Kidney epithelial cell (primary cell): Measurements from ENCODE around the gene IFT25. TPM values are rescaled to one million over a fixed set of nuclear protein-coding genes. Genes with fewer than 3 reads are reported as not detected.
A peak's percentile ranks its signal among the peaks of the same experiment; 100 is the strongest.

ENCODE experiments used
- DNase-seq: peaks from one replicate; pipeline ENCODE4 v3.0.0-alpha.2; 2010; ENCODE audit warnings: low read depth
- H3K27me3 ChIP-seq: 2 replicates; pipeline ENCODE4 v1.6.0; 2011; ENCODE audit warnings: low read length; ENCODE audit not compliant: control insufficient read depth, insufficient read depth
- H3K36me3 ChIP-seq: 2 replicates; pipeline ENCODE4 v1.5.1; 2011; ENCODE audit warnings: low read length; ENCODE audit not compliant: control insufficient read depth, insufficient read depth
- H3K4me3 ChIP-seq: 2 replicates; pipeline ENCODE4 v1.5.1; 2011; ENCODE audit warnings: low read depth, mild to moderate bottlenecking, control low read depth, low read length
- CTCF ChIP-seq: IDR thresholded peaks from 2 replicates; pipeline ENCODE4 v1.5.1; 2011; ENCODE audit warnings: mild to moderate bottlenecking, moderate library complexity, low read length, control low read depth, inconsistent platforms; ENCODE audit not compliant: insufficient read depth, poor library complexity, severe bottlenecking
- total RNA-seq: library from RNA; depleted of rRNA; stranded (reverse); fragments of >200 nt; gene quantifications from 2 replicates; pipeline ENCODE4 v1.2.3, GENCODE V29; 2015

IFT25 gene
- total RNA-seq, 1 donor from 2014 or later, result 9.5 TPM

DNA sequence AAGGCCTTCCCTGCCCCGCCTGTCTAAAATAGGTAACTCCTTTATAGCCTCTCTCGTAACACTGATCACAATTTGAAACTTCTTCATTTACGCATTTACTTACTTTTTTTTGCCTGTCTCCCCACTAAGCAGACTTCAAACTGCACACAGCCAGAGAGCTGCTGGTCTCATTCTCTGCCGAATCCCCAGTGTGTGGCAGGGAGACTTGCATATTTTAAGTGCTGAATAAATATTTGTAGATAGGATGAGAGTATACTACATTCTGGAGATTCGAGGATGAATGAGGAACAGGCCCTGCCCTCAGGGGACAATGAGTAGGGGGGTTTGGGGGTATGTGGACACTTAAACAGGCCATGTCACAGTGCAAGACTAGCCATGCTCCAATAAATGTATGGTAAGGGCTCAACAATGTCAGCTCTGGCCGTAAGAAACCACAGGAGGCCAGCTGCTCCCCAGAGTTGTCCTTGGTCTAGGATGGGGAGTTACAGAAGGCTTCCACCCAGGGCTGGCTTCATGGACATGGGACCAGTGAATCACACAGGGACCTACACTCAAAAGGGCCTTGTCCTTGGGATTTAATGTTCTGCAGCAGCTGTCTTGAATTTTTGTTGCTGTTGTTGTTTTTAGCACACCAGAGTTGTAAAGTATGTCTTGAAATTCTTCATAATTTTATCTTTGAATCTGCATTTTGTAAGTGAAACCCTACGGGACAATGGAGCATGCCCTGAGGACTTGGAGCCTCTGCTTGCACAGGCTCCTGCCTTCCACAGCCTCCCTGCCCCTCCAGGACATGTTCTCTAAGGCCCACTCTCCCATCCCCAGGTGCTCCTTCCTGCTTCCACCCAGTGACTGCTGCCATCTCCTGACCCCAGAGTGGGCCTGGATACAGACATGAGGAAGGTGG lies 43.0 kb downstream of the IFT25 start:
- H3K36me3 ChIP-seq, result no peaks in the 10 kb centered on the region
- TF ChIP-seq CTCF, result no peak
- H3K27me3 ChIP-seq, result no peaks in the 10 kb centered on the region
- no peak overlapping the region for H3K4me3 ChIP-seq
- no peak for DNase-seq

DNA sequence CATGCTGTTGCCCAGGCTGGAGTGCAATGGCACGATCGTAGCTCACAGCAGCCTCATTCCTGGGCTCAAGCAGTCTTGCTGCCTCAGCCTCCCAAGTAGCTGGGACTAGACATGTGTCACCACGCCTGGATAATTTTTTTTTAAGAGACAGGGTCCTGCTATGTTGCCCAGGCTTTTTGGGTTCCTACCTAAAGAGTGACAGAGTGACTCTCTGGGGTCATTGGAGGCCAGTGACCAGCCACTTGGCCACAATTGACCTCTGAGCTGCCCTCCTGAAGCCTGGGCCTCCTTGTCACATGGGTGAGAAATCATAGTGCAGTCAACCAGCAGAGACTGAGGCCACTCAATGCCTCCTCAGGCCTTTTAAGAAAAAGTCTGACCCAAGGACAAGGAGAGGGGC lies 45.8 kb downstream of the IFT25 start:
- H3K27me3 ChIP-seq, result no peaks in the 10 kb centered on the region
- no peak for TF ChIP-seq CTCF
- H3K36me3 ChIP-seq, result no peaks in the 10 kb centered on the region
- no peak overlapping the region for H3K4me3 ChIP-seq
- no peak for DNase-seq

DNA sequence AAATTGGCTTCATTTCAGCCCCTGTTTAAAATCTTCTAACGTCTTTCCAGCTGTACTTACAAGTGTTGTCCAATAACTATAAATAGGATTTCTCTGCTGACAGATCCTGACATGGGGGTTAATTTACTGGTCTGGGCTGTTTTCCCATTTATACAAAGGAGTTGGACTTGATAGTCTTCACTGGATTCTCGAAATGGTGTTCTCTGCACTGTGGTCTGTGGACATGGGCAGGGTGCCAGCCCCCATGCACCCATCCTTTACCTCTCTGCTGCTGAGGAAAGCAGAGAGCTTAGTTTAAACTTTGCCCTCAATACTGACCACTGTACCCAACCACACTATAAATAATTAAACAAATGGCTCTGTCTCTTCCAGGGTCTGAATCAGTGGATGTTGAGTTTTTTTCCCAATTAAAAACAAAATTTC lies 46.3 kb downstream of the IFT25 start:
- Histone ChIP-seq H3K27me3 (no peaks in the 10 kb centered on the region), H3K4me3 (no peak overlapping the region), H3K36me3 (no peaks in the 10 kb centered on the region)
- peak; percentile 31 for DNase-seq
- TF ChIP-seq CTCF, result no peak

DNA sequence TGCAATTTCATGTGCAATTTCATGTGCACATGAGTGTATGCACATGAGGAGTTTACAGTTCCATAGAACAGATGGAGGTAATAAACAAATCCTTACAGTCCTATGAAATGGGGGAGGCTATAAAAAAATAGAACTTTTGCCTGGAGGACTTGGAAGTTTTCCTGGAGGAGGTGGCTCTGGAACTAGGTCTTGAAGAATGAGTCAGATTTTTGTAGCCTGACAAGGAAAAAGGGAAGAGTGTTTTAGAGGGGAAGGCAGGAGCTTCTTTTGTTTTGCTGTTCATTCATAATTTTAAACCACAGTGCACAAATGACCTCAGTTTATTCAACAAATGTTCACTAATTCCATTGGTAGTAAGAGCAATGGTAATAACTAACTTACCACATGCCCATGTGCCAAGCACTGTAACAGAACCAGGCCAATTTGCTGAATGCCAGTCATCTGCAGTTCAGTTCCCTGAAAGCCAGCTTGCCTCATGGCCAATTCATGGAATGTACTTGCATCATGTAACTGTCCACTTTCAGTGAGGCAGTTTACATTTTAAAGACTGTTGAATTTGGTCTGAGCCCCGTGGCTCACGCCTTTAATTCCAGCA lies 48.8 kb downstream of the IFT25 start:
- TF ChIP-seq CTCF, result no peak
- DNase-seq, result peak; percentile 43
- no peak overlapping the region for H3K4me3 ChIP-seq
- H3K36me3 ChIP-seq, result no peaks in the 10 kb centered on the region
- no peaks in the 10 kb centered on the region for H3K27me3 ChIP-seq

- Histone ChIP-seq H3K4me3 (no peak overlapping the region), H3K27me3 (no peaks in the 10 kb centered on the region), H3K36me3 (no peaks in the 10 kb centered on the region)
- no peak for DNase-seq
- no peak for TF ChIP-seq CTCF
Measured at GRCh38 chr1:53895421-53895820, 50.1 kb downstream of the IFT25 start.
